NCI-H526 treated with DMSO at 0.1 percent for 48 hours (cell line): ENCODE data around the gene SMYD3.
"Not testable (repeated sequence)": the region's sequence is repeated elsewhere in the genome, so short reads cannot be mapped to it uniquely, and the experiment has no call there.

Source experiments
- DNase-seq: peaks from one replicate; lab custom pipeline; 2025; lab: John Stamatoyannopoulos, UW

SMYD3 gene

GRCh38 chr1:246416261-246416660 lies 90.8 kb downstream of the SMYD3 start:
- no peak for DNase-seq

GRCh38 chr1:246415028-246415427 lies 92.1 kb downstream of the SMYD3 start:
- no peak for DNase-seq

- DNase-seq: no peak
Observed at GRCh38 chr1:246413430-246413829, 93.6 kb downstream of the SMYD3 start.

GRCh38 chr1:246404078-246404477 lies 103.0 kb downstream of the SMYD3 start:
- no peak for DNase-seq

GRCh38 chr1:246398126-246398813 lies 108.8 kb downstream of the SMYD3 start:
- DNase-seq: no peak

GRCh38 chr1:246397046-246397445 lies 110.0 kb downstream of the SMYD3 start:
- DNase-seq: no peak

GRCh38 chr1:246396322-246396721 lies 110.8 kb downstream of the SMYD3 start:
- DNase-seq: no peak

- no peak for DNase-seq
Observed at GRCh38 chr1:246394121-246394520, 113.0 kb downstream of the SMYD3 start.

GRCh38 chr1:246390855-246391254 lies 116.2 kb downstream of the SMYD3 start:
- no peak for DNase-seq

- no peak for DNase-seq
Observed at GRCh38 chr1:246384616-246385015, 122.5 kb downstream of the SMYD3 start.

- no peak for DNase-seq
Observed at GRCh38 chr1:246383791-246384190, 123.3 kb downstream of the SMYD3 start.

- DNase-seq: no peak
Observed at GRCh38 chr1:246383239-246383589, 123.9 kb downstream of the SMYD3 start.

- no peak for DNase-seq
Observed at GRCh38 chr1:246382589-246383238, 124.4 kb downstream of the SMYD3 start.

GRCh38 chr1:246381452-246381851 lies 125.6 kb downstream of the SMYD3 start:
- DNase-seq: no peak

GRCh38 chr1:246377625-246378153 lies 129.4 kb downstream of the SMYD3 start:
- no peak for DNase-seq

GRCh38 chr1:246373828-246374569 lies 133.1 kb downstream of the SMYD3 start:
- DNase-seq: no peak

- no peak for DNase-seq
Observed at GRCh38 chr1:246372559-246372958, 134.5 kb downstream of the SMYD3 start.

GRCh38 chr1:246367041-246367440 lies 140.0 kb downstream of the SMYD3 start:
- DNase-seq: no peak

GRCh38 chr1:246365708-246366107 lies 141.4 kb downstream of the SMYD3 start:
- no peak for DNase-seq

- no peak for DNase-seq
Observed at GRCh38 chr1:246364415-246364941, 142.6 kb downstream of the SMYD3 start.

GRCh38 chr1:246357014-246357598 lies 150.0 kb downstream of the SMYD3 start:
- not testable (repeated sequence) for DNase-seq
